Measurements from ENCODE around the gene MTG2. TPM values are rescaled to one million over a fixed set of nuclear protein-coding genes. Genes with fewer than 3 reads are reported as not detected.

The MTG2 gene
- total RNA-seq, 2 donors from 2014 or later: 28.0 to 41.8 TPM

DNA sequence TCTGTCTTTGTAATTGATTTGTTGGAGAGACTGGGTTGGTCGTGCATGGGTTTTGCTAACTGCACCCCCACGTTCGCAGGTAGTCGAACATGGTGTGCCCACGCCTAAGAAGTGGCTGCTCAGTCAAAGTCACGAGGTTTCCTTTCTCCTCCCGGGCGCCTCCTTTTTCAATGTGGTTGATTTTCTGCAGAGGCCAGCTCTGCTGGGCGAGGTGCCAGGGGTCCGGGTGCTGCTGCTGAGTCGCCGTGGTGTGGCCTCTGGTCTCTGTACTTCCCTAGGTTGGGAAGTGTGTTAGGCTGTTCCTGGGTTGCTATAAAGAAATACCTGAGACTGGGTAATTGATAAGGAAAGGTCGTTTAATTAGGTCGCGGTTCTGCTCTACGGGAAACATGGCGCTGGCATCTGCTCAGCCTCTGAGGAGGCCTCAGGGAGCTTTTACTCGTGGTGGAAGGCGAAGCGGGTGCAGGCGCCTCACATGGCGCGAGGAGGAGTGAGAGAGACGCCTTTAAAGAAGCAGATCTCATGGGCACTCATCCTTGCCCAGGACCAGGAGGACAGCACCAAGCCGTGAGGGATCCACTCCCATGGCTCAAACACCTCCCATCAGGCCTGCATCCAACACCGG, 69.6 kb downstream of the MTG2 start:
- H3K4me1 ChIP-seq (ENCODE audit: control insufficient read depth in 1 of 2, low read depth in 2 of 2): peaks cover 0 to 10% of the 10 kb centered on the region in 2 donors
- ATAC-seq (ENCODE audit: insufficient number of reproducible peaks, low FRiP score, low read depth) (no peak), DNase-seq (ENCODE audit: low spot score) (no peak)
- no peaks in the 10 kb centered on the region for H3K27me3 ChIP-seq (replicated peaks; ENCODE audit: insufficient read depth)
- no peaks in the 10 kb centered on the region for H3K9me3 ChIP-seq
- peaks cover 10% of the 10 kb centered on the region for H3K36me3 ChIP-seq
- TF ChIP-seq, protein P1, sequence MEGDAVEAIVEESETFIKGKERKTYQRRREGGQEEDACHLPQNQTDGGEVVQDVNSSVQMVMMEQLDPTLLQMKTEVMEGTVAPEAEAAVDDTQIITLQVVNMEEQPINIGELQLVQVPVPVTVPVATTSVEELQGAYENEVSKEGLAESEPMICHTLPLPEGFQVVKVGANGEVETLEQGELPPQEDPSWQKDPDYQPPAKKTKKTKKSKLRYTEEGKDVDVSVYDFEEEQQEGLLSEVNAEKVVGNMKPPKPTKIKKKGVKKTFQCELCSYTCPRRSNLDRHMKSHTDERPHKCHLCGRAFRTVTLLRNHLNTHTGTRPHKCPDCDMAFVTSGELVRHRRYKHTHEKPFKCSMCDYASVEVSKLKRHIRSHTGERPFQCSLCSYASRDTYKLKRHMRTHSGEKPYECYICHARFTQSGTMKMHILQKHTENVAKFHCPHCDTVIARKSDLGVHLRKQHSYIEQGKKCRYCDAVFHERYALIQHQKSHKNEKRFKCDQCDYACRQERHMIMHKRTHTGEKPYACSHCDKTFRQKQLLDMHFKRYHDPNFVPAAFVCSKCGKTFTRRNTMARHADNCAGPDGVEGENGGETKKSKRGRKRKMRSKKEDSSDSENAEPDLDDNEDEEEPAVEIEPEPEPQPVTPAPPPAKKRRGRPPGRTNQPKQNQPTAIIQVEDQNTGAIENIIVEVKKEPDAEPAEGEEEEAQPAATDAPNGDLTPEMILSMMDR (IDR thresholded peaks at IDR 0.05): no peak
- H3K27ac ChIP-seq: no peak overlapping the region
- H3K4me3 ChIP-seq: no peak overlapping the region

Other genes with a start within 250 kb of the MTG2 start
- gene TAF4, start 117.1 kb upstream of the MTG2 start, total RNA-seq: 10 to 100 TPM; 10.4 to 11.0 TPM
- gene LSM14B, start 60.6 kb upstream of the MTG2 start, total RNA-seq: 10 to 100 TPM; 11.4 to 38.7 TPM
- gene PSMA7, start 39.6 kb upstream of the MTG2 start, total RNA-seq: 100 to 1,000 TPM; 185 to 228 TPM
- 10 to 100 TPM; 10.7 to 21.7 TPM for gene SS18L1, start 39.3 kb upstream of the MTG2 start, total RNA-seq
- not detected for gene HRH3, start 37.2 kb downstream of the MTG2 start, total RNA-seq
- gene OSBPL2, start 55.5 kb downstream of the MTG2 start, total RNA-seq: 10 to 100 TPM; 48.5 to 58.5 TPM
- gene ADRM1, start 120.0 kb downstream of the MTG2 start, total RNA-seq: 100 to 1,000 TPM in 1 of 2 donors, 10 to 100 TPM in 1; 98.8 to 113 TPM
- 100 to 1,000 TPM; 289 to 333 TPM for gene LAMA5, start 184.3 kb downstream of the MTG2 start, total RNA-seq
- gene RPS21, start 204.1 kb downstream of the MTG2 start, total RNA-seq: 1,000 to 10,000 TPM; 1,025 to 2,724 TPM
- gene CABLES2, start 224.3 kb downstream of the MTG2 start, total RNA-seq: 1 to 10 TPM; 2.1 to 9.2 TPM
- not detected for gene RBBP8NL, start 244.5 kb downstream of the MTG2 start, total RNA-seq

All from thoracic aorta (tissue), 2 donors.